ENCODE measurements around the gene PTPN9. TPM values are rescaled to one million over a fixed set of nuclear protein-coding genes. Genes with fewer than 3 reads are reported as not detected.
A peak's percentile ranks its signal among the peaks of the same experiment; 100 is the strongest.

The PTPN9 gene
- total and polyA plus RNA-seq, 2 of the 13 experiments (the other 11 are each of a cell fraction or from before 2014, with no cell fraction given): 16.6 to 19.9 TPM

DNA sequence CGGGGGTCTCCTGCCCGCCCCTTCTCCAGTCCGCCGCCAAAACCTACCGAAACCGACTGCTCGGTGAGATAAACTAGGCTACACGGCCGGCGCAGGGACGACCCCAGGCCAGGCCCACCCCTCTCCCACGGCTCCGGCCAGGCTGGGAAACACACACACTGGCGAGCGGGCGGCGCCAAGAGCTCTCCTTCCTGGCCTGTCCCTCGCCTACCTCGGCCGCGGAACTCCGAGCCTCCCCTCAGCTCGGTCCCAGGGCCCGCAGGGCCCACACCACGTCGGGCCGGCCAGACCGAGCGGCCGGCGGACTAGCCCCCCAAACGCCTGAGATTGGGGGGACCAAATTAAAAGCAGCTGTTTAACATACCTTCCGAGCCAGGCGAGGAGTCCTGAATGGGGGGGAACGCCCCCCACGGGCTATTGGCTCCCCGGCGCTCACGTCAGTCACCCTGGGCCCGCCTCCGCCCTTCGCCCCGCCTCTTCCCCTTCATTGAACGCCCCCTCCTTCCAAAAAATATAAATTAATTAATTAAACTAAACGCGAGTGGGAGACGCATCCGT lies 123.6 kb downstream of the PTPN9 start (continued):
- no peak for TF ChIP-seq AKNA (CRISPR knock-in tag; IDR thresholded peaks at IDR 0.05; ENCODE audit: borderline replicate concordance)
- no peak for TF ChIP-seq ZNF253 (CRISPR knock-in tag; IDR thresholded peaks at IDR 0.05; ENCODE audit: borderline replicate concordance)
- TF ChIP-seq SNAPC5 (CRISPR knock-in tag; IDR thresholded peaks at IDR 0.05; ENCODE audit: borderline replicate concordance): no peak
- TF ChIP-seq PHF8 (CRISPR knock-in tag; IDR thresholded peaks at IDR 0.05): peak; percentile 83
- no peak for TF ChIP-seq GPBP1L1 (CRISPR knock-in tag; IDR thresholded peaks at IDR 0.05)
- no peak for TF ChIP-seq CENPX (CRISPR knock-in tag; IDR thresholded peaks at IDR 0.05)
- TF ChIP-seq GTF3A (CRISPR knock-in tag; conservative IDR thresholded peaks at IDR 0.05): no peak
- TF ChIP-seq HMGXB3 (CRISPR knock-in tag; IDR thresholded peaks at IDR 0.05; ENCODE audit: borderline replicate concordance): no peak
- no peak for TF ChIP-seq U2AF1 (optimal IDR thresholded peaks at IDR 0.05; ENCODE audit: low read depth, low read length)
- no peak for TF ChIP-seq ZNF24 (IDR thresholded peaks at IDR 0.05)
- no peak for TF ChIP-seq ZSCAN21 (CRISPR knock-in tag; IDR thresholded peaks at IDR 0.05; ENCODE audit: borderline replicate concordance)
- TF ChIP-seq ZNF713 (CRISPR knock-in tag; IDR thresholded peaks at IDR 0.05): no peak
- TF ChIP-seq ZNF281 (CRISPR knock-in tag; IDR thresholded peaks at IDR 0.05; ENCODE audit: borderline replicate concordance): no peak
- no peak for TF ChIP-seq ZNF546 (CRISPR knock-in tag; conservative IDR thresholded peaks at IDR 0.05)
- TF ChIP-seq ZNF605 (CRISPR knock-in tag; IDR thresholded peaks at IDR 0.05): peak; percentile 58; the same call in 1 of the 2 replicates
- no peak for TF ChIP-seq ZC3H4 (CRISPR knock-in tag; IDR thresholded peaks at IDR 0.05; ENCODE audit: borderline replicate concordance)

Data from HepG2 (cell line).